Measurements from ENCODE around the gene KLK15.

KLK15 gene

DNA sequence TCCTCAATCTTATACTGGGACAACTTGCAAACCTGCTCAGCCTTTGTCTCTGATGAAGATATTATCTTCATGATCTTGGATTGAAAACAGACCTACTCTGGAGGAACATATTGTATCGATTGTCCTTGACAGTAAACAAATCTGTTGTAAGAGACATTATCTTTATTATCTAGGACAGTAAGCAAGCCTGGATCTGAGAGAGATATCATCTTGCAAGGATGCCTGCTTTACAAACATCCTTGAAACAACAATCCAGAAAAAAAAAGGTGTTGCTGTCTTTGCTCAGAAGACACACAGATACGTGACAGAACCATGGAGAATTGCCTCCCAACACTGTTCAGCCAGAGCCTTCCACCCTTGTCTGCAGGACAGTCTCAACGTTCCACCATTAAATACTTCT lies 17.4 kb upstream of the KLK15 start:
- TF ChIP-seq, protein P1, sequence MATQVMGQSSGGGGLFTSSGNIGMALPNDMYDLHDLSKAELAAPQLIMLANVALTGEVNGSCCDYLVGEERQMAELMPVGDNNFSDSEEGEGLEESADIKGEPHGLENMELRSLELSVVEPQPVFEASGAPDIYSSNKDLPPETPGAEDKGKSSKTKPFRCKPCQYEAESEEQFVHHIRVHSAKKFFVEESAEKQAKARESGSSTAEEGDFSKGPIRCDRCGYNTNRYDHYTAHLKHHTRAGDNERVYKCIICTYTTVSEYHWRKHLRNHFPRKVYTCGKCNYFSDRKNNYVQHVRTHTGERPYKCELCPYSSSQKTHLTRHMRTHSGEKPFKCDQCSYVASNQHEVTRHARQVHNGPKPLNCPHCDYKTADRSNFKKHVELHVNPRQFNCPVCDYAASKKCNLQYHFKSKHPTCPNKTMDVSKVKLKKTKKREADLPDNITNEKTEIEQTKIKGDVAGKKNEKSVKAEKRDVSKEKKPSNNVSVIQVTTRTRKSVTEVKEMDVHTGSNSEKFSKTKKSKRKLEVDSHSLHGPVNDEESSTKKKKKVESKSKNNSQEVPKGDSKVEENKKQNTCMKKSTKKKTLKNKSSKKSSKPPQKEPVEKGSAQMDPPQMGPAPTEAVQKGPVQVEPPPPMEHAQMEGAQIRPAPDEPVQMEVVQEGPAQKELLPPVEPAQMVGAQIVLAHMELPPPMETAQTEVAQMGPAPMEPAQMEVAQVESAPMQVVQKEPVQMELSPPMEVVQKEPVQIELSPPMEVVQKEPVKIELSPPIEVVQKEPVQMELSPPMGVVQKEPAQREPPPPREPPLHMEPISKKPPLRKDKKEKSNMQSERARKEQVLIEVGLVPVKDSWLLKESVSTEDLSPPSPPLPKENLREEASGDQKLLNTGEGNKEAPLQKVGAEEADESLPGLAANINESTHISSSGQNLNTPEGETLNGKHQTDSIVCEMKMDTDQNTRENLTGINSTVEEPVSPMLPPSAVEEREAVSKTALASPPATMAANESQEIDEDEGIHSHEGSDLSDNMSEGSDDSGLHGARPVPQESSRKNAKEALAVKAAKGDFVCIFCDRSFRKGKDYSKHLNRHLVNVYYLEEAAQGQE (IDR thresholded peaks at IDR 0.05; ENCODE audit: insufficient replicate concordance, low read depth) = no peak
- TF ChIP-seq, protein P2, sequence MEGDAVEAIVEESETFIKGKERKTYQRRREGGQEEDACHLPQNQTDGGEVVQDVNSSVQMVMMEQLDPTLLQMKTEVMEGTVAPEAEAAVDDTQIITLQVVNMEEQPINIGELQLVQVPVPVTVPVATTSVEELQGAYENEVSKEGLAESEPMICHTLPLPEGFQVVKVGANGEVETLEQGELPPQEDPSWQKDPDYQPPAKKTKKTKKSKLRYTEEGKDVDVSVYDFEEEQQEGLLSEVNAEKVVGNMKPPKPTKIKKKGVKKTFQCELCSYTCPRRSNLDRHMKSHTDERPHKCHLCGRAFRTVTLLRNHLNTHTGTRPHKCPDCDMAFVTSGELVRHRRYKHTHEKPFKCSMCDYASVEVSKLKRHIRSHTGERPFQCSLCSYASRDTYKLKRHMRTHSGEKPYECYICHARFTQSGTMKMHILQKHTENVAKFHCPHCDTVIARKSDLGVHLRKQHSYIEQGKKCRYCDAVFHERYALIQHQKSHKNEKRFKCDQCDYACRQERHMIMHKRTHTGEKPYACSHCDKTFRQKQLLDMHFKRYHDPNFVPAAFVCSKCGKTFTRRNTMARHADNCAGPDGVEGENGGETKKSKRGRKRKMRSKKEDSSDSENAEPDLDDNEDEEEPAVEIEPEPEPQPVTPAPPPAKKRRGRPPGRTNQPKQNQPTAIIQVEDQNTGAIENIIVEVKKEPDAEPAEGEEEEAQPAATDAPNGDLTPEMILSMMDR (IDR thresholded peaks at IDR 0.05; ENCODE audit: insufficient read depth, low read length) = no peak
- TF ChIP-seq POLR2AphosphoS5 (IDR thresholded peaks at IDR 0.05; ENCODE audit: low read depth) (no peak), GABPA (IDR thresholded peaks at IDR 0.05; ENCODE audit: low read depth) (no peak), SPI1 (IDR thresholded peaks at IDR 0.05; ENCODE audit: borderline replicate concordance, low read depth) (no peak)
- H3K27me3 ChIP-seq (ENCODE audit: insufficient read depth, poor library complexity, severe bottlenecking) = no peaks in the 10 kb centered on the region
- no peak for DNase-seq (ENCODE audit: low read depth in 1 of 2, low spot score in 1 of 2)
- no peak overlapping the region for H3K27ac ChIP-seq (replicated peaks)
- no peak overlapping the region for H3K4me3 ChIP-seq (replicated peaks; ENCODE audit: insufficient read depth, low read length)

- H3K4me3 ChIP-seq (replicated peaks; ENCODE audit: insufficient read depth, low read length) = no peak overlapping the region
- DNase-seq (ENCODE audit: low read depth in 1 of 2, low spot score in 1 of 2) = no peak
- TF ChIP-seq POLR2AphosphoS5 (IDR thresholded peaks at IDR 0.05; ENCODE audit: low read depth) = no peak
- TF ChIP-seq, protein P1 (IDR thresholded peaks at IDR 0.05; ENCODE audit: insufficient replicate concordance, low read depth) = no peak
- TF ChIP-seq, protein P2 (IDR thresholded peaks at IDR 0.05; ENCODE audit: insufficient read depth, low read length) = no peak
- no peak for TF ChIP-seq GABPA (IDR thresholded peaks at IDR 0.05; ENCODE audit: low read depth)
- H3K27me3 ChIP-seq (ENCODE audit: insufficient read depth, poor library complexity, severe bottlenecking) = peaks cover 3% of the 10 kb centered on the region
- H3K27ac ChIP-seq (replicated peaks) = no peak overlapping the region
Measured at GRCh38 chr19:50844296-50844935, 11.0 kb upstream of the KLK15 start.

DNA sequence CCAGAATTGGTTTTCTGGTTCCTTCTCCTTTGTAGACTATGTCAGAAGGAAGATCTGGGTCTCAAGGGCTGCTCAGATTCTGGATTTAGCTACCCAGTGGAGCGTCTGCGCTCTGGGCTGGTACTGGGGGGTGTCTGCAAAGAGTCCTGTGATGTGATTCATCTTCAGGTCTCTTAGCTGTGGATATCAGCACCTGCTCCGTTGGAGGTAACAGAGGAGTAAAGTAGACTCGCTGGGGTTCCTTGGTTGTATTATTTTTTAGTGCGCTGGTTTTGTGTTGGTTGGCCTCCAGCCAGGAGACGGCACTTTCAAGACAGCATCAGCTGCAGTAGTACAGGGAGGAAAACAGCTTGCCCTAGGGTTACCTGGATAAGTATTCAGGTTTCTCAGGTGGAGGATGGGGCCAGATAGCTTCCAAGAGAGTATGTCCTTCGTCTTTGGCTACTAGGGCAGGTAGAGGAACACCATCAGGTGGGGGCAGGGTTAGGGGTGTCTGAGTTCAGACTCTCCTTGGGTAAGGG lies 10.4 kb upstream of the KLK15 start:
- peaks cover 3% of the 10 kb centered on the region for H3K27me3 ChIP-seq (ENCODE audit: insufficient read depth, poor library complexity, severe bottlenecking)
- DNase-seq (ENCODE audit: low read depth in 1 of 2, low spot score in 1 of 2) = no peak
- H3K27ac ChIP-seq (replicated peaks) = no peak overlapping the region
- no peak for TF ChIP-seq GABPA (IDR thresholded peaks at IDR 0.05; ENCODE audit: low read depth)
- TF ChIP-seq SPI1 (IDR thresholded peaks at IDR 0.05; ENCODE audit: borderline replicate concordance, low read depth) = no peak
- TF ChIP-seq, protein P1 (IDR thresholded peaks at IDR 0.05; ENCODE audit: insufficient replicate concordance, low read depth) = no peak
- TF ChIP-seq, protein P2 (IDR thresholded peaks at IDR 0.05; ENCODE audit: insufficient read depth, low read length) = no peak
- no peak for TF ChIP-seq POLR2AphosphoS5 (IDR thresholded peaks at IDR 0.05; ENCODE audit: low read depth)
- no peak overlapping the region for H3K4me3 ChIP-seq (replicated peaks; ENCODE audit: insufficient read depth, low read length)
